ENCODE results near the gene ADAMTSL2. TPM values are rescaled to one million over a fixed set of nuclear protein-coding genes. Genes with fewer than 3 reads are reported as not detected.

ADAMTSL2 gene
- total RNA-seq, 2 experiments from 2014 or later, result not detected

GRCh38 chr9:133577737-133578112 lies 43.2 kb downstream of the ADAMTSL2 start:
- peaks cover 55% of the 10 kb centered on the region for H3K27me3 Mint-ChIP-seq
- H3K4me1 Mint-ChIP-seq, result no peaks in the 10 kb centered on the region
- no peak overlapping the region for H3K4me3 Mint-ChIP-seq
- no peaks in the 10 kb centered on the region for H3K36me3 Mint-ChIP-seq
- CTCF ChIA-PET, result no interaction called here
- no peak for ATAC-seq
- no peaks in the 10 kb centered on the region for H3K9me3 Mint-ChIP-seq (ENCODE audit: low read depth)
- no peak for DNase-seq
- H3K27ac Mint-ChIP-seq, result no peak overlapping the region

GRCh38 chr9:133578524-133579441 lies 44.3 kb downstream of the ADAMTSL2 start:
- no peaks in the 10 kb centered on the region for H3K4me1 Mint-ChIP-seq
- no peaks in the 10 kb centered on the region for H3K36me3 Mint-ChIP-seq
- no peak for DNase-seq
- H3K27me3 Mint-ChIP-seq, result peaks cover 56% of the 10 kb centered on the region
- no peaks in the 10 kb centered on the region for H3K9me3 Mint-ChIP-seq (ENCODE audit: low read depth)
- H3K27ac Mint-ChIP-seq, result no peak overlapping the region
- no peak overlapping the region for H3K4me3 Mint-ChIP-seq
- no peak for ATAC-seq
- CTCF ChIA-PET, result no interaction called here

- H3K4me1 Mint-ChIP-seq, result no peaks in the 10 kb centered on the region
- no peak overlapping the region for H3K4me3 Mint-ChIP-seq
- ATAC-seq, result no peak
- H3K36me3 Mint-ChIP-seq, result no peaks in the 10 kb centered on the region
- no peak for DNase-seq
- no peaks in the 10 kb centered on the region for H3K9me3 Mint-ChIP-seq (ENCODE audit: low read depth)
- H3K27ac Mint-ChIP-seq, result no peak overlapping the region
- peaks cover 65% of the 10 kb centered on the region for H3K27me3 Mint-ChIP-seq
- CTCF ChIA-PET, result no interaction called here
These were observed 45.3 kb downstream of the ADAMTSL2 start for GRCh38 chr9:133579601-133580418.

GRCh38 chr9:133580419-133580738 lies 45.9 kb downstream of the ADAMTSL2 start:
- CTCF ChIA-PET, result no interaction called here
- H3K27ac Mint-ChIP-seq, result no peak overlapping the region
- no peak for ATAC-seq

GRCh38 chr9:133581011-133581410 lies 46.5 kb downstream of the ADAMTSL2 start:
- Mint-ChIP-seq H3K4me1 (no peaks in the 10 kb centered on the region), H3K4me3 (no peak overlapping the region), H3K36me3 (no peaks in the 10 kb centered on the region), H3K27me3 (peaks cover 74% of the 10 kb centered on the region), H3K27ac (no peak overlapping the region), H3K9me3 (ENCODE audit: low read depth) (no peaks in the 10 kb centered on the region)
- CTCF ChIA-PET, result interaction anchor here (1.4 kb wide), 1 partner anchor 13 kb away, joined by 3 read pairs; no protein-coding TSS in a partner anchor
- ATAC-seq (no peak), DNase-seq (no peak)

More at GRCh38 chr9:133580419-133580738, 45.9 kb downstream of the ADAMTSL2 start:
- Mint-ChIP-seq H3K4me1 (no peaks in the 10 kb centered on the region), H3K4me3 (no peak overlapping the region), H3K27me3 (peaks cover 70% of the 10 kb centered on the region), H3K36me3 (no peaks in the 10 kb centered on the region), H3K9me3 (ENCODE audit: low read depth) (no peaks in the 10 kb centered on the region)
- no peak for DNase-seq

GRCh38 chr9:133581513-133582343 lies 47.2 kb downstream of the ADAMTSL2 start:
- no peaks in the 10 kb centered on the region for H3K36me3 Mint-ChIP-seq

GRCh38 chr9:133582501-133583045 lies 48.1 kb downstream of the ADAMTSL2 start:
- Mint-ChIP-seq H3K4me3 (no peak overlapping the region), H3K9me3 (ENCODE audit: low read depth) (no peaks in the 10 kb centered on the region), H3K27ac (no peak overlapping the region), H3K36me3 (no peaks in the 10 kb centered on the region), H3K27me3 (peaks cover 69% of the 10 kb centered on the region), H3K4me1 (no peaks in the 10 kb centered on the region)
- ATAC-seq (no peak), DNase-seq (no peak)
- CTCF ChIA-PET, result no interaction called here

More at GRCh38 chr9:133581513-133582343, 47.2 kb downstream of the ADAMTSL2 start:
- Mint-ChIP-seq H3K9me3 (ENCODE audit: low read depth) (no peaks in the 10 kb centered on the region), H3K27me3 (peaks cover 74% of the 10 kb centered on the region), H3K4me1 (no peaks in the 10 kb centered on the region), H3K27ac (no peak overlapping the region), H3K4me3 (no peak overlapping the region)
- ATAC-seq (no peak), DNase-seq (no peak)
- CTCF ChIA-PET, result interaction anchor here (1.4 kb wide), 1 partner anchor 13 kb away, joined by 3 read pairs; no protein-coding TSS in a partner anchor

GRCh38 chr9:133583111-133583510 lies 48.6 kb downstream of the ADAMTSL2 start:
- Mint-ChIP-seq H3K36me3 (no peaks in the 10 kb centered on the region), H3K27ac (no peak overlapping the region), H3K27me3 (peaks cover 63% of the 10 kb centered on the region), H3K9me3 (ENCODE audit: low read depth) (no peaks in the 10 kb centered on the region), H3K4me3 (no peak overlapping the region), H3K4me1 (no peaks in the 10 kb centered on the region)
- CTCF ChIA-PET, result no interaction called here
- ATAC-seq, result no peak
- DNase-seq, result no peak

- Mint-ChIP-seq H3K27me3 (peaks cover 59% of the 10 kb centered on the region), H3K9me3 (ENCODE audit: low read depth) (peaks cover 3% of the 10 kb centered on the region), H3K27ac (no peak overlapping the region), H3K4me3 (no peak overlapping the region), H3K4me1 (no peaks in the 10 kb centered on the region), H3K36me3 (no peaks in the 10 kb centered on the region)
- ATAC-seq (no peak), DNase-seq (no peak)
- CTCF ChIA-PET, result no interaction called here
These were observed 49.1 kb downstream of the ADAMTSL2 start for GRCh38 chr9:133583586-133583985.

- Mint-ChIP-seq H3K4me1 (no peaks in the 10 kb centered on the region), H3K36me3 (no peaks in the 10 kb centered on the region), H3K27ac (no peak overlapping the region), H3K9me3 (ENCODE audit: low read depth) (peaks cover 3% of the 10 kb centered on the region), H3K4me3 (no peak overlapping the region), H3K27me3 (peaks cover 57% of the 10 kb centered on the region)
- no peak for ATAC-seq
- DNase-seq, result no peak
- CTCF ChIA-PET, result no interaction called here
These were observed 49.7 kb downstream of the ADAMTSL2 start for GRCh38 chr9:133584167-133584558.

GRCh38 chr9:133584559-133585476 lies 50.3 kb downstream of the ADAMTSL2 start:
- Mint-ChIP-seq H3K27me3 (peaks cover 50% of the 10 kb centered on the region), H3K27ac (no peak overlapping the region), H3K4me1 (no peaks in the 10 kb centered on the region), H3K4me3 (no peak overlapping the region), H3K36me3 (no peaks in the 10 kb centered on the region), H3K9me3 (ENCODE audit: low read depth) (peaks cover 3% of the 10 kb centered on the region)
- ATAC-seq (no peak), DNase-seq (no peak)
- CTCF ChIA-PET, result no interaction called here

Data from activated CD8-positive, alpha-beta memory T cell treated with anti-CD3 and anti-CD28 coated beads, Interleukin-2, amount 10 ng/mL, durations not matched to agents 7 days and 5 days (primary cell).